ENCODE measurements around the gene ATP2B2.

The ATP2B2 gene

DNA sequence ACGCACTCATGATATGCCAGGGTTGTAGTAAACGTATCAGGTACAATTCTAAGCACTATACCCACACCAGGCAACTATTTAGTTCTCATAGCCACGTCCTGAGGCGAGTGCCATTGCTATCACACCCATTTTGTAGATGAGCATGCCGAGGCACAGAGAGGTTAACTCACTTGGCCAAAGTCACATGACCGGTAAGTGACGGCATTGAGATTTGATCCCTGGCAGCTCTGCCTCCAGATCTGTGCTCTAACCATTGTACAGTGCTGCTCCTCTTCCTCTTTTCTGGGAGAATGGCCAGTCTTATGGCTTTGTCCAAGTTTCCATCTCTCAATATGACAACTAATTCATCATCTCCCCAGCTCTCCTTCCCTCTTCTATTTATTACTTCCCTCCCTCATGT, 18.9 kb upstream of the ATP2B2 start:
- H3K27me3 ChIP-seq (ENCODE audit: insufficient read depth, low read length, poor library complexity): no peaks in the 10 kb centered on the region

GRCh38 chr3:10523561-10523960, 18.2 kb upstream of the ATP2B2 start:
- Histone ChIP-seq H3K36me3 (ENCODE audit: insufficient read depth, low read length) (no peaks in the 10 kb centered on the region), H3K4me3 (ENCODE audit: low read depth in 1 of 2, low read length in 2 of 2) (no peak overlapping the region), H3K4me2 (ENCODE audit: insufficient read depth, low read length) (no peak overlapping the region), H3K27ac (ENCODE audit: low read length) (no peak overlapping the region), H3K79me2 (ENCODE audit: insufficient read depth, low read length) (no peaks in the 10 kb centered on the region), H3K4me1 (ENCODE audit: insufficient read depth, low read length) (no peaks in the 10 kb centered on the region), H3K9ac (ENCODE audit: low read depth, low read length) (no peak overlapping the region), H2AFZ (ENCODE audit: low read depth, low read length) (no peak overlapping the region), H4K20me1 (ENCODE audit: insufficient read depth, low read length) (no peaks in the 10 kb centered on the region; the same call in 1 of the 2 replicates), H3K27me3 (ENCODE audit: insufficient read depth, low read length, poor library complexity) (no peaks in the 10 kb centered on the region), H3K9me3 (ENCODE audit: insufficient read depth, low read length, severe bottlenecking) (no peaks in the 10 kb centered on the region)
- TF ChIP-seq EZH2 (IDR thresholded peaks at IDR 0.05; ENCODE audit: borderline replicate concordance, low read depth, low read length, severe bottlenecking): no peak
- TF ChIP-seq, protein P1, sequence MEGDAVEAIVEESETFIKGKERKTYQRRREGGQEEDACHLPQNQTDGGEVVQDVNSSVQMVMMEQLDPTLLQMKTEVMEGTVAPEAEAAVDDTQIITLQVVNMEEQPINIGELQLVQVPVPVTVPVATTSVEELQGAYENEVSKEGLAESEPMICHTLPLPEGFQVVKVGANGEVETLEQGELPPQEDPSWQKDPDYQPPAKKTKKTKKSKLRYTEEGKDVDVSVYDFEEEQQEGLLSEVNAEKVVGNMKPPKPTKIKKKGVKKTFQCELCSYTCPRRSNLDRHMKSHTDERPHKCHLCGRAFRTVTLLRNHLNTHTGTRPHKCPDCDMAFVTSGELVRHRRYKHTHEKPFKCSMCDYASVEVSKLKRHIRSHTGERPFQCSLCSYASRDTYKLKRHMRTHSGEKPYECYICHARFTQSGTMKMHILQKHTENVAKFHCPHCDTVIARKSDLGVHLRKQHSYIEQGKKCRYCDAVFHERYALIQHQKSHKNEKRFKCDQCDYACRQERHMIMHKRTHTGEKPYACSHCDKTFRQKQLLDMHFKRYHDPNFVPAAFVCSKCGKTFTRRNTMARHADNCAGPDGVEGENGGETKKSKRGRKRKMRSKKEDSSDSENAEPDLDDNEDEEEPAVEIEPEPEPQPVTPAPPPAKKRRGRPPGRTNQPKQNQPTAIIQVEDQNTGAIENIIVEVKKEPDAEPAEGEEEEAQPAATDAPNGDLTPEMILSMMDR (IDR thresholded peaks at IDR 0.05; ENCODE audit: borderline replicate concordance, extremely low read depth, low read length, poor library complexity, severe bottlenecking): no peak
- DNase-seq (no peak), ATAC-seq (ENCODE audit: insufficient read depth, low read depth) (no peak)

More for the DNA sequence above, 18.9 kb upstream of the ATP2B2 start:
- no peak overlapping the region for H3K4me2 ChIP-seq (ENCODE audit: insufficient read depth, low read length)
- H3K4me1 ChIP-seq (ENCODE audit: insufficient read depth, low read length): no peaks in the 10 kb centered on the region
- no peak overlapping the region for H3K9ac ChIP-seq (ENCODE audit: low read depth, low read length)
- no peaks in the 10 kb centered on the region; the same call in 1 of the 2 replicates for H4K20me1 ChIP-seq (ENCODE audit: insufficient read depth, low read length)
- H3K36me3 ChIP-seq (ENCODE audit: insufficient read depth, low read length): no peaks in the 10 kb centered on the region
- TF ChIP-seq, protein P1 (IDR thresholded peaks at IDR 0.05; ENCODE audit: borderline replicate concordance, extremely low read depth, low read length, poor library complexity, severe bottlenecking): no peak
- no peak for TF ChIP-seq EZH2 (IDR thresholded peaks at IDR 0.05; ENCODE audit: borderline replicate concordance, low read depth, low read length, severe bottlenecking)
- H2AFZ ChIP-seq (ENCODE audit: low read depth, low read length): no peak overlapping the region
- DNase-seq (no peak), ATAC-seq (ENCODE audit: insufficient read depth, low read depth) (no peak)
- no peaks in the 10 kb centered on the region for H3K79me2 ChIP-seq (ENCODE audit: insufficient read depth, low read length)
- H3K27ac ChIP-seq (ENCODE audit: low read length): no peak overlapping the region
- H3K4me3 ChIP-seq (ENCODE audit: low read depth in 1 of 2, low read length in 2 of 2): no peak overlapping the region
- no peaks in the 10 kb centered on the region for H3K9me3 ChIP-seq (ENCODE audit: insufficient read depth, low read length, severe bottlenecking)

GRCh38 chr3:10522646-10523303, 17.4 kb upstream of the ATP2B2 start:
- Histone ChIP-seq H3K4me1 (ENCODE audit: insufficient read depth, low read length) (no peaks in the 10 kb centered on the region), H3K9ac (ENCODE audit: low read depth, low read length) (no peak overlapping the region)
- TF ChIP-seq EZH2 (IDR thresholded peaks at IDR 0.05; ENCODE audit: borderline replicate concordance, low read depth, low read length, severe bottlenecking): no peak
- TF ChIP-seq, protein P1 (IDR thresholded peaks at IDR 0.05; ENCODE audit: borderline replicate concordance, extremely low read depth, low read length, poor library complexity, severe bottlenecking): no peak

More at GRCh38 chr3:10522646-10523303, 17.4 kb upstream of the ATP2B2 start:
- H3K79me2 ChIP-seq (ENCODE audit: insufficient read depth, low read length): no peaks in the 10 kb centered on the region
- H3K9me3 ChIP-seq (ENCODE audit: insufficient read depth, low read length, severe bottlenecking): no peaks in the 10 kb centered on the region
- no peak overlapping the region for H3K4me2 ChIP-seq (ENCODE audit: insufficient read depth, low read length)
- no peaks in the 10 kb centered on the region for H3K36me3 ChIP-seq (ENCODE audit: insufficient read depth, low read length)
- no peak overlapping the region for H3K27ac ChIP-seq (ENCODE audit: low read length)
- ATAC-seq (ENCODE audit: insufficient read depth, low read depth) (no peak), DNase-seq (no peak)
- no peak overlapping the region for H2AFZ ChIP-seq (ENCODE audit: low read depth, low read length)
- H3K27me3 ChIP-seq (ENCODE audit: insufficient read depth, low read length, poor library complexity): no peaks in the 10 kb centered on the region
- no peaks in the 10 kb centered on the region; the same call in 1 of the 2 replicates for H4K20me1 ChIP-seq (ENCODE audit: insufficient read depth, low read length)
- H3K4me3 ChIP-seq (ENCODE audit: low read depth in 1 of 2, low read length in 2 of 2): no peak overlapping the region
